H7 (cell line): ENCODE data around the gene OSTN. TPM values are rescaled to one million over a fixed set of nuclear protein-coding genes. Genes with fewer than 3 reads are reported as not detected.
"Not testable (repeated sequence)": the region's sequence is repeated elsewhere in the genome, so short reads cannot be mapped to it uniquely, and the experiment has no call there.

Experiments used
- DNase-seq: peaks from one replicate; pipeline ENCODE4 v3.0.0; 2012
- H3K27me3 ChIP-seq: 2 replicates; pipeline ENCODE4 v1.6.0; 2011; ENCODE audit warnings: mild to moderate bottlenecking, low read length; ENCODE audit not compliant: control insufficient read depth, insufficient read depth
- H3K36me3 ChIP-seq: replicated peaks from 2 replicates; pipeline ENCODE4 v1.5.1; 2011; ENCODE audit warnings: low read length; ENCODE audit not compliant: control insufficient read depth, insufficient read depth
- H3K4me3 ChIP-seq: 2 replicates; pipeline ENCODE4 v1.5.1; 2011; ENCODE audit warnings: low read depth, mild to moderate bottlenecking, control low read depth, low read length, moderate library complexity; ENCODE audit not compliant: insufficient read depth
- total RNA-seq: library from RNA; depleted of rRNA; stranded (reverse); fragments of >200 nt; shearing (Covaris generic); gene quantifications from 2 replicates; pipeline ENCODE4 v1.2.3, GENCODE V29; 2014; rRNA removed

Gene OSTN, protein sequence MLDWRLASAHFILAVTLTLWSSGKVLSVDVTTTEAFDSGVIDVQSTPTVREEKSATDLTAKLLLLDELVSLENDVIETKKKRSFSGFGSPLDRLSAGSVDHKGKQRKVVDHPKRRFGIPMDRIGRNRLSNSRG
- total RNA-seq: not detected in 2 replicates

DNA sequence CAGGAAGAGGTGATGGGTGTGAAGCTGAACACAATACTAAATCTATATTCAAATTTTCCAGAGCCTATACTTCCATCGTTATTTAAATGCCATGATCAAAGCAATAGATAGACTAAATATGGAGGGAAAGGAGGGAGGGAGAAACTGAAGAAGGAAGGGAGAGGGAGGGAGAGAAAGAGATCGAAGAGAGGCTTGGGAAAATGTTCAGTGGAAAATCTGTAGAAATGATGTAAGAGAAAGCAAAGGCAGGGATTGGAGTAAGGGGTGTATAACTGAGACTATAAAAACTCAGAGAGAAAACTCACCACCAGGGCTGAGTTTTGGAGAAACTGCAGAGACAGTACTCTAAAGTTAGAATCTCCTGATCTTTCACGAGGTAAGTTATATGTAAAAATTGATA, at the start of gene OSTN:
Gene OSTN (plus strand): TSS at position 310 of the 400 bp plus-strand sequence. CDS start 13,292 bp downstream, outside the sequence.
- DNase-seq: no peak
- no peak within 1 kb of the TSS for H3K4me3 ChIP-seq
- H3K36me3 ChIP-seq: no peaks in the 10 kb centered on the region
- no peaks in the 10 kb centered on the region for H3K27me3 ChIP-seq

DNA sequence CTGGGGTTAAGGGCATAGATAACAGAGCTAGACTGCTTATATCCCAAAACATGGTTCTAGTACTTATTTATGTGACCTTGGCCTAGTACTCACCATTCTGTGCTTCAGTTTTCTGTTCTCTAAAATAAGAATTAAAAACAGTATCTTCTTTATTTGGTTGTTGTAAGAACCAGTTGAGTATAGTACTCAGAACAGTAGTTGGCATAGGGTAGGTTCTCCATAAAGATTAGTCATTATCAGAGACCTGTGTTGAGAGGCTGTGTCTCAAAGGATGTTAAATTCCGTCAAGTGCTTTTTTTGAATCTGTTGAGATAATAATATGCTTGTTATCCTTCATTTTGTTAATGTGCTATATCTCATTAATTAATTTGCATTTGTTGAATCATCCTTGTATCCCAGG, 47.4 kb upstream of the OSTN start:
- H3K36me3 ChIP-seq: no peaks in the 10 kb centered on the region
- DNase-seq: no peak
- H3K4me3 ChIP-seq: no peak overlapping the region
- H3K27me3 ChIP-seq: no peaks in the 10 kb centered on the region

DNA sequence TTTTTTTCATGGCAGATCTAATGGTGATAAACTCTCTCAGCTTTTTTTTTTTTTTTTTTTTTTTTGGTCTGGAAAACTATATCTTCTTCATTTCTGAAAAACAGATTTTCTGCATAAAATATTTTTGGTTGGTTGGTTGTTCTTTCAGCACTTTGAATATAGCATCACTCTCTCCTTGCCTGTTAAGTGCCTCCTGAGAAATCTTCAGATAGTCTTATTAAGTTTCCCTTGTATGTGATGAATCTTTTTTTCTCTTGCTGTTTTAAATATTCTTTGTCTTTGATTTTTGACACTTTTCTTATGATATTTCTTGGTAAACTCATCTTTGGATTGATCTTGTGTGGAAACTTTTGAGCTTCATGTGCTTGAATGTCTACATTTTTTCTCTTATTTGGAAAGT, 44.2 kb upstream of the OSTN start:
- no peak overlapping the region for H3K4me3 ChIP-seq
- no peak for DNase-seq
- H3K27me3 ChIP-seq: no peaks in the 10 kb centered on the region
- H3K36me3 ChIP-seq: no peaks in the 10 kb centered on the region

DNA sequence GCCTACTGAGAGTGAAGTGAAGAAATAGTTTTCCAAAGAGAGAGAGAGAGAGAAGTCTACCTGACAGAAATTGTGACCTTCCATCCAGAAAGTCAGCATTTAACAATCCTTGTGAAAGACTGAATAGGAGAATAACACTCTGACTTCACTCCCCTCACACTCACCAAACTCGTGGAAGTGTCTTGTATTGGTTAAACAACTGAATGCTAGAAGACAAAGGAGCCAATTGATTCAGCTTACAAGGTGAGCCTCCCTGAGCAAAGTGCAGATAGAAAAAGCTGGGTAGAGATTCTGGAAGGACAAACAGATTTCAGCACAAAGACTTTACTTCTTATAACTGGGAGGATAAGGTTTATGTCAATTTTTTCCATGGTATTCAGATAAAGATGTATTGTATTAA, 40.8 kb upstream of the OSTN start:
- Histone ChIP-seq H3K4me3 (no peak overlapping the region), H3K27me3 (no peaks in the 10 kb centered on the region), H3K36me3 (no peaks in the 10 kb centered on the region)
- no peak for DNase-seq

DNA sequence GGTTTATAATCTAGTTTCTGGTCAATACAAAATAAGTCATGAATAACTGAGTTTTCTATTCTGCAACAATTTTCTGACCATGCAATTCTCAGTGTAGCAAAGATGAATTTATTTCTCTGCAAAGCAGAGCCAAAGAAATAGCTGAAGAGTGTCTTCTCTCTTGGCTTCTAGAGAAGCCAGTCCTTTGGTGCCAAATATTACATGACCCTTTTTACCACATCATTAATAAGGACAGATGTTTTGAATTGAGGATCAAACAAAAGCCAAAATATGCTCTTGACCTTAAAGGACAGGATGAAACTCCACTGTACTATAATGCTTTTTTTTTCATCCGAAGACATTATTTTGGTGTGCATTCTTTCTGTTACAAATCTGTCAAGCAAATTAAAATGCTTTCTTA, 40.2 kb upstream of the OSTN start:
- Histone ChIP-seq H3K36me3 (no peaks in the 10 kb centered on the region), H3K27me3 (no peaks in the 10 kb centered on the region), H3K4me3 (no peak overlapping the region)
- DNase-seq: no peak

DNA sequence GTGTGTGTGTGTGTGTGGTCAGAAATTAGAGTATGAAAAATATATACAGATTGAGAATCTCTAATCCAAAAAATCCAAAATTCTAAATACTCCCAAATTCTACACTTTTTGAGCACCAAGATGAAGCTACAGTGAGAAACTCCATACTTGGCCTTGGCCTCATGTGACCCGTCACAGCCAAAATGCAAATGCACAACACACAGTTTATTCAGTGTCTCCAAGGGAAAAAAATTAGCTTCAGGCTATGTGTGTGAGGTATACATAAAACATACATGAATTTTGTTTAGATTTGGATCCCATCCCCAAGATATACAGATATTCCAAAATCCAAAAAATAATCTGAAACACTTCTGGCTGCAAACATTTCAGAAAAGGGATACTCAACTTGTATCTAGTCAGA, 33.2 kb upstream of the OSTN start:
- no peak overlapping the region for H3K4me3 ChIP-seq
- no peaks in the 10 kb centered on the region for H3K27me3 ChIP-seq
- H3K36me3 ChIP-seq: no peaks in the 10 kb centered on the region
- DNase-seq: no peak

DNA sequence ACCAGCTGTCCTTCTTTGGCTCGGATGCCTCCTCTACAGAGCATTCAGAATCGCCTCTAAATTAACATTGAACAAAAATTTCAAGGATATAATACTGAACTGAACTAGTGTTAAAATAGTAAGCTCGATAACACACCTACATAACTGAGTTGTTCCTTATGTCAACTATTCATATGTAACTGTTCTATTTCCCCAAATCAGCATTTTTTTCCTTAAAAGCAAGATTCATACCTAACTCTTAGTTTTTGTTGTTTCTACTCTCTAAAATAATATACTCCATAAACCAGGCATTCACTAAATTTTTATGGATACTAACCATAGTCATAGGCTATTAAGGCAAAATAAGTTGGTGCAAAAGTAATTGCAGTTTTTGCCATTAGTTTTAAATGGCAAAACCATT, 32.7 kb upstream of the OSTN start:
- Histone ChIP-seq H3K36me3 (no peaks in the 10 kb centered on the region), H3K27me3 (no peaks in the 10 kb centered on the region), H3K4me3 (no peak overlapping the region)
- no peak for DNase-seq

DNA sequence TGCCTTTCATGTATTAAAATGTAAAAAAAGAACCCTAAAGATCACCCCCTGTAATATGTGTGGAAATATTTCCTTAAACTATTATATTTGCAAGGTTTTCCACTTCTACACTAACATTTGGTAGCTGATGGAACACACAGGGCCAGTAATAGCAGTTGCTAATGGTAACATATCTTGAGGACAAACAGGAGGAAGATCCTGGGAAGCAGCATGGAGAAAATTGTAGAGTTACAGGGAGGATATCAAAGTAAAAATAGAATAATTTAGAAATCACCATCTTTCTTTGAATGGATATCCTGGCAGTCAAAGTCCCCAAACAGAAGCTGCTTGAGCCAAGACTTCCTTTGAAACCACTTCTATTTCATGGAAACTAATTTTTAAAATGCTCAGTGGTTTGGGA, 29.5 kb upstream of the OSTN start:
- Histone ChIP-seq H3K27me3 (no peaks in the 10 kb centered on the region), H3K4me3 (no peak overlapping the region), H3K36me3 (no peaks in the 10 kb centered on the region)
- no peak for DNase-seq

DNA sequence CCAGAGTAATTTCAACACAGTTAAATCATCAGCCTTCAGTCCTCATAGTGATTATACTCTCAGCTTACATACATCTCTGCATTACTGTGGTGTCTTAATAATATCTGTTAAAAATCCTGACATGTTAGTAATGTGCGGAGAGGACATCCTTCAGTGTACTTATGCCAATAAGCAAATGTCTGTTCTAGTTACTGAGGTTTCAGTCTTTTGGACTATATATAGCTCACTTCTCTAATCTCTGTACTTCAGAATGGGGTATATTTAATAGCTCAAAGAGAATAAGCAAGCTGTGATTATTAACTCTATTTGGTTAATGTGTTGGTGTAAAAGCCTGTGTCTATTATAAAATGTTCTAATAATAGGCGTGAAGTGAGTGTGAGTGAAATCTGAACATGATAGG, 28.9 kb upstream of the OSTN start:
- no peaks in the 10 kb centered on the region for H3K27me3 ChIP-seq
- no peaks in the 10 kb centered on the region for H3K36me3 ChIP-seq
- no peak overlapping the region for H3K4me3 ChIP-seq
- no peak for DNase-seq

DNA sequence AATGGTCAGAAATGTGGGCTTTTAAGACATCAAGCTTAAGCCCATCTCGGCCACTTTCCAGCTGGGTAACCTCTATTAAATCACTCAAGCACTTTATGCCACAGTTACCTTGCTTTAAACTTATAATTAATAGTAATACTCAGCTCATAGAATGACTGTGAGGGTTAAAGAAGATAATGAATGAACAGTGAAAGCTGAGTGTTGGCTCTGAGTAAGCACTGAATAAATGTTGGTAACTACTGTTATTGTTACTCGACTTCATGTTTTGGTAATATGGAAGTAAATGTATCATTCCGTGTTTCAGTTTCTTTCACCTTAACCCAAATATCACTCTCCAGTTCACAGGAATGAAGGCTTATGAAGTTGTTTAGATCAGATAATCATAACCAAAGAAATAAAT, 23.9 kb upstream of the OSTN start:
- no peak for DNase-seq

DNA sequence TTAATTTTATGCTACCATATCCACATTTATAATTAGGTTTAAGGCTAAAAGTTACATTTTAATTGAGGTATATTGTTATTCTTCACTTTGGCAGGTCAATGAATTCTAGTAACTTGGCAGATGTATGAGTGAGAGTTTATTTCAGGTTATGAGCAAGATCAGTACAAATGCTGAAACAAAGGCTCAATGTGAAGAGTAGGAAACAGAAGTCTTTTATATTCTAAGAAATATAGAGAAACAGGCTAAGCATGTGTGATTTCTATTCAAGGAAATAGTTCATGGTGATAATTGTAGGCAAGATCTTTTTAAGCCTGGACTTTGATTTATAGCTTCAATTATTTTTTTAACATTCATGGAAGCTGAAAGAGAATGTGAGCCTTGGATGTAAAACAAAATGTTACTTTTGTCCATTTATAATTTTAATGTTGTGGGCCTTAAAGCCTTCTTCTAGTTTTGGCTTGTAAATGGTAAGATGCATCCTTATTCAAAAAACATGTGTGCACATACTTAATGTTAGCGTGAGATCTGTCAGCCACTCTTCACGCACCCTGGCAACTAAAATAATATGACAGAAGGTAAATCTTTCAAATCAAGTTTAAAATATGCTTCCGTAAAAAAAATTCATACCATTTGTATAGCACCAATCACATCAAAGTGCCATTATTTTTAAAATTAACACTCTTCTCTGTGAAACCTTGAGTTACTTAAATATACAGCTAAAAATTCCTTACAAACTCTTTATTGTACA, 22.8 kb upstream of the OSTN start:
- DNase-seq: no peak
- H3K4me3 ChIP-seq: no peak overlapping the region
- H3K27me3 ChIP-seq: no peaks in the 10 kb centered on the region
- no peaks in the 10 kb centered on the region for H3K36me3 ChIP-seq

More for the DNA sequence above, 23.9 kb upstream of the OSTN start:
- no peak overlapping the region for H3K4me3 ChIP-seq
- H3K27me3 ChIP-seq: no peaks in the 10 kb centered on the region
- H3K36me3 ChIP-seq: no peaks in the 10 kb centered on the region

DNA sequence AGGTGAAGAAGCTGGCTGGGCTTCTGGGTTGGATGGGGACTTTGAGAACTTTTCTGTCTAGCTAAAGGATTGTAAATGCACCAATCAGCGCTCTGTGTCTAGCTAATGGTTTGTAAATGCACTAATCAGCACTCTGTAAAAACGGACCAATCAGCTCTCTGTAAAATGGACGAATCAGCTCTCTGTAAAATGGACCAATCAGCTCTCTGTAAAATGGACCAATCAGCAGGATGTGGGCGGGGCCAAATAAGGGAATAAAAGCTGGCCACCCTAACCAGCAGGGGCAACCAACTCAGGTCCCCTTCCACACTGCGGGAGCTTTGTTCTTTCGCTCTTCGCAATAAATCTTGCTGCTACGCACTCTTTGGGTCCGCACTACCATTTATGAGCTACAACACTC, 13.7 kb upstream of the OSTN start:
- not testable (repeated sequence) for H3K27me3 ChIP-seq, DNase-seq, H3K4me3 ChIP-seq, H3K36me3 ChIP-seq

DNA sequence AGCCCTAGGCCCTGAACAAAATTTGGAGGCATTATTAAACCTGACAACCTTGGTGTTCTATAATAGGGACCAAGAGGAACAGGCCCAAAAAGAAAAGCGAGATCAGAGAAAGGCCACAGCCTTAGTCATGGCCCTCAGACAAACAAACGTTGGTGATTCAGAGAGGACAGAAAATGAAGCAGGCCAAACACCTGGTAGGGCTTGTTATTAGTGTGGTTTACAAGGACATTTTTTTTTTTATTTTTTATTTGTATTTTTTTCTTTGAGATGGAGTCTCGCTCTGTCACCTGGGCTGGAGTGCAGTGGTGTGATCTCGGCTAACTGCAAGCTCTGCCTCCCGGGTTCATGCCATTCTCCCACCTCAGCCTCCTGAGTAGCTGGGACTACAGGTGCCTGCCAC, 10.8 kb upstream of the OSTN start:
- DNase-seq, H3K4me3 ChIP-seq, H3K27me3 ChIP-seq, H3K36me3 ChIP-seq: not testable (repeated sequence)

DNA sequence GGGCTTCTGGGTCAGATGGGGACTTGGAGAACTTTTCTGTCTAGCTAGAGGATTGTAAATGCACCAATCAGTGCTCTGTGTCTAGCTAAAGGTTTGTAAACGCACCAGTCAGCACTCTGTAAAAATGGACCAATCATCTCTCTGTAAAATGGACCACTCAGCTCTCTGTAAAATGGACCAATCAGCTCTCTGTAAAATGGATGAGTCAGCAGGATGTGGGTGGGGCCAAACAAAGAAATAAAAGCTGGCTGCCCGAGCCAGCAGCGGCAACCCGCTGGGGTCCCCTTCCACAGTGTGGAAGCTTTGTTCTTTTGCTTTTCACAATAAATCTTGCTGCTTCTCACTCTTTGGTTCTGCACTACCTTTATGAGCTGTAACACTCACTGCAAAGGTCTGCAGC, 6.8 kb upstream of the OSTN start:
- not testable (repeated sequence) for H3K27me3 ChIP-seq, H3K36me3 ChIP-seq, H3K4me3 ChIP-seq, DNase-seq

DNA sequence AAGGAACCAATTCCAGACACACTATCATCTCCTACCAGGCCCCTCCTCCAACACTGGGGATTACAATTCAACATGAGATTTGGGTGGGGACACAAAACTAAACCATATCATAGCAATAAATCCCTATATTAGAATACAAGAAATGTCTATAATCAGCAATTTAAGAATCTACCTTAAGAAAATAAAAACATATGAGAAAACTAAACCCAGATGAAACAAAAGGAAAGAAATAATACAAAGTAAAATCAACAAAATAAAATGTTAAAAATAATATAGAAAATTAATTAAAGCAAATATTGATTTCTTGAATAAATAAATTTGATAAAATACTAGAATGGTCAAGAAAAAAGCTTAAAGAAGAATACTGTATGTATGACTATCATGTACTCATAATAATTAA, 6.1 kb upstream of the OSTN start:
- no peak for DNase-seq

More for the DNA sequence above, 6.1 kb upstream of the OSTN start:
- Histone ChIP-seq H3K27me3 (no peaks in the 10 kb centered on the region), H3K4me3 (no peak overlapping the region), H3K36me3 (no peaks in the 10 kb centered on the region)
